HepG2 (cell line): ENCODE measurements around the gene RPRML. TPM values are rescaled to one million over a fixed set of nuclear protein-coding genes. Genes with fewer than 3 reads are reported as not detected.
A peak's percentile ranks its signal among the peaks of the same experiment; 100 is the strongest.

ENCODE experiments used
- ARID4A ChIP-seq: sonication (generic); formaldehyde crosslinking; IDR thresholded peaks from 2 replicates; pipeline ENCODE4 v1.5.0; 2020; ENCODE audit warnings: mild to moderate bottlenecking, missing genetic modification reagents, borderline replicate concordance
- ATF1 ChIP-seq: IDR thresholded peaks from 2 replicates; pipeline ENCODE4 v1.6.1; 2016; ENCODE audit warnings: mild to moderate bottlenecking, control low read depth
- CBFB ChIP-seq: sonication (generic); formaldehyde crosslinking; IDR thresholded peaks from 2 replicates; pipeline ENCODE4 v1.4.0; 2020; ENCODE audit warnings: missing genetic modification reagents
- CENPBD1 ChIP-seq: sonication (generic); formaldehyde crosslinking; IDR thresholded peaks from 2 replicates; pipeline ENCODE4 v1.8.0; 2022; ENCODE audit warnings: missing genetic modification reagents, low read depth, mild to moderate bottlenecking, borderline replicate concordance
- ELF1 ChIP-seq: sonication (generic); formaldehyde crosslinking; IDR thresholded peaks from 2 replicates; pipeline ENCODE4 v1.4.0; 2020; ENCODE audit warnings: missing genetic modification reagents
- HNF4G ChIP-seq, 2 experiments: sonication (generic) in 1 of 2; formaldehyde crosslinking in 1 of 2; IDR thresholded peaks; 2 replicates each; pipeline versions ENCODE4 v1.4.0 to v1.6.1; 2011 to 2020; ENCODE audit warnings: borderline replicate concordance in 2 of 2, low read depth in 2 of 2, mild to moderate bottlenecking in 2 of 2, low read length in 1 of 2, missing genetic modification reagents in 1 of 2, moderate library complexity in 1 of 2
- KMT2A ChIP-seq: sonication (generic); formaldehyde crosslinking; IDR thresholded peaks from 2 replicates; pipeline ENCODE4 v1.4.0; 2020; ENCODE audit warnings: missing genetic modification reagents
- MIXL1 ChIP-seq: IDR thresholded peaks from 2 replicates; pipeline ENCODE4 v1.6.1; 2016
- MLX ChIP-seq: IDR thresholded peaks from 2 replicates; pipeline ENCODE4 v1.6.1; 2016
- RCOR2 ChIP-seq: IDR thresholded peaks from 2 replicates; pipeline ENCODE4 v1.6.1; 2016; ENCODE audit warnings: missing biosample characterization, missing genetic modification reagents
- ZKSCAN8 ChIP-seq: IDR thresholded peaks from 2 replicates; pipeline ENCODE4 v1.6.1; 2016; ENCODE audit warnings: borderline replicate concordance, missing genetic modification reagents, missing compliant biosample characterization
- ZNF263 ChIP-seq: sonication (generic); formaldehyde crosslinking; IDR thresholded peaks from 2 replicates; pipeline ENCODE4 v1.4.0; 2020; ENCODE audit warnings: missing genetic modification reagents
- ZNF562 ChIP-seq: sonication (generic); formaldehyde crosslinking; IDR thresholded peaks from 2 replicates; pipeline ENCODE4 v1.8.0; 2022; ENCODE audit warnings: missing genetic modification reagents, borderline replicate concordance
- ZNF589 ChIP-seq: sonication (generic); formaldehyde crosslinking; conservative IDR thresholded peaks from 2 replicates; pipeline ENCODE4 v1.8.0; 2022; ENCODE audit warnings: mild to moderate bottlenecking, moderate library complexity, missing genetic modification reagents
- ZNF768 ChIP-seq: sonication (generic); formaldehyde crosslinking; IDR thresholded peaks from 2 replicates; pipeline ENCODE4 v1.4.0; 2020; ENCODE audit warnings: missing genetic modification reagents
- ZNF800 ChIP-seq: sonication (generic); formaldehyde crosslinking; IDR thresholded peaks from 2 replicates; pipeline ENCODE4 v1.4.0; 2020; ENCODE audit warnings: missing genetic modification reagents
- ZNF878 ChIP-seq: sonication (generic); formaldehyde crosslinking; IDR thresholded peaks from 2 replicates; pipeline ENCODE4 v1.8.1; 2023; ENCODE audit warnings: mild to moderate bottlenecking, missing genetic modification reagents, moderate library complexity
- polyA plus RNA-seq, 8 experiments: library from polyadenylated mRNA; depleted of rRNA in 3 of 8; stranded (reverse) in 7 of 8; unstranded in 1 of 8; fragments of >200 nt; fragmentation: Illumina TruSeq in 4 of 8; extraction: Trizol in 4 of 8; gene quantifications; 2 replicates each; pipeline versions ENCODE4 v1.2.1 to v1.2.3, GENCODE V29; 2011 to 2016; ENCODE audit warnings: low read depth in 4 of 8, missing spikeins in 1 of 8, mixed read lengths in 1 of 8; ENCODE audit not compliant: insufficient read depth in 1 of 8
- total RNA-seq, 5 experiments: library from RNA; depleted of rRNA; stranded (reverse); fragments of >200 nt; fragmentation: Illumina TruSeq; extraction: Trizol; gene quantifications; 2 replicates each; pipeline ENCODE4 v1.2.3, GENCODE V29; 2016; ENCODE audit warnings: low read depth in 1 of 5

RPRML gene
- total and polyA plus RNA-seq, 2 of the 13 experiments (the other 11 are each of a cell fraction or from before 2014, with no cell fraction given), result not detected

GRCh38 chr17:46943501-46944393 lies 35.3 kb downstream of the RPRML start (continued):
- TF ChIP-seq KMT2A (no peak; the same call in none of the 2 replicates), ZNF562 (CRISPR knock-in tag) (no peak), ZNF768 (CRISPR knock-in tag) (peak; percentile 64; the same call in 1 of the 2 replicates), CENPBD1 (CRISPR knock-in tag) (no peak), ZNF589 (CRISPR knock-in tag) (peak; percentile 97), HNF4G (IDR thresholded peaks at IDR 0.05; ENCODE audit: borderline replicate concordance, low read depth, low read length) (peak; percentile 76), HNF4G (CRISPR knock-in tag; IDR thresholded peaks at IDR 0.05; ENCODE audit: borderline replicate concordance, low read depth) (peak; percentile 90), ZNF263 (peak; percentile 76), MIXL1 (CRISPR knock-in tag) (peak; percentile 94), CBFB (CRISPR knock-in tag) (peak; percentile 58; the same call in 1 of the 2 replicates), ATF1 (CRISPR knock-in tag) (no peak; the same call in 1 of the 2 replicates), ELF1 (CRISPR knock-in tag) (peak; percentile 60), ZNF800 (CRISPR knock-in tag) (peak; percentile 95), RCOR2 (CRISPR knock-in tag) (peak; percentile 91), ZKSCAN8 (CRISPR knock-in tag) (peak; percentile 91), MLX (CRISPR knock-in tag) (peak; percentile 84), ZNF878 (peak; percentile 97), ARID4A (CRISPR knock-in tag) (peak; percentile 93)
